GM23248 (cell line): Measurements from ENCODE around the gene PDZK1. TPM values are rescaled to one million over a fixed set of nuclear protein-coding genes. Genes with fewer than 3 reads are reported as not detected.
A peak's percentile ranks its signal among the peaks of the same experiment; 100 is the strongest.
"Not testable (repeated sequence)": the region's sequence is repeated elsewhere in the genome, so short reads cannot be mapped to it uniquely, and the experiment has no call there.

Experiments used
- DNase-seq: peaks from one replicate; pipeline ENCODE4 v3.0.0-alpha.2; 2015
- H2AFZ ChIP-seq: fragments of 200-600 bp; sonication (generic); 2 replicates; pipeline ENCODE4 v1.6.1; 2016; ENCODE audit warnings: antibody characterized with exemption
- H3F3A ChIP-seq: fragments of 200-600 bp; sonication (generic); 2 replicates; pipeline ENCODE4 v1.6.1; 2016; ENCODE audit warnings: mild to moderate bottlenecking, antibody characterized with exemption, mixed run types; ENCODE audit not compliant: insufficient read depth
- H3K27ac ChIP-seq: fragments of 200-600 bp; sonication (generic); 2 replicates; pipeline ENCODE4 v1.5.1; 2016; ENCODE audit warnings: mild to moderate bottlenecking
- H3K27me3 ChIP-seq: fragments of 200-600 bp; sonication (generic); replicated peaks from 2 replicates; pipeline ENCODE4 v1.6.1; 2016; ENCODE audit warnings: mild to moderate bottlenecking; ENCODE audit not compliant: insufficient read depth
- H3K36me3 ChIP-seq: fragments of 200-600 bp; sonication (generic); 2 replicates; pipeline ENCODE4 v1.6.1; 2016; ENCODE audit warnings: low read depth, mild to moderate bottlenecking
- H3K4me1 ChIP-seq: fragments of 200-600 bp; sonication (generic); 2 replicates; pipeline ENCODE4 v1.6.1; 2016; ENCODE audit warnings: mild to moderate bottlenecking; ENCODE audit not compliant: insufficient read depth
- H3K4me2 ChIP-seq: fragments of 200-600 bp; sonication (generic); one replicate; pipeline ENCODE4 v1.6.1; 2016; ENCODE audit warnings: mild to moderate bottlenecking; ENCODE audit not compliant: unreplicated experiment
- H3K4me3 ChIP-seq: fragments of 200-600 bp; sonication (generic); 2 replicates; pipeline ENCODE4 v1.5.1; 2016; ENCODE audit warnings: mild to moderate bottlenecking
- H3K79me2 ChIP-seq: fragments of 200-600 bp; sonication (generic); 2 replicates; pipeline ENCODE4 v1.6.1; 2016; ENCODE audit warnings: mild to moderate bottlenecking; ENCODE audit not compliant: insufficient read depth
- H3K9ac ChIP-seq: fragments of 200-600 bp; sonication (generic); 2 replicates; pipeline ENCODE4 v1.6.1; 2016; ENCODE audit warnings: mild to moderate bottlenecking
- H3K9me2 ChIP-seq: fragments of 200-600 bp; sonication (generic); 2 replicates; pipeline ENCODE4 v1.6.1; 2016; ENCODE audit warnings: mixed run types, mild to moderate bottlenecking, moderate library complexity; ENCODE audit not compliant: insufficient read depth
- H3K9me3 ChIP-seq: fragments of 200-600 bp; sonication (generic); one replicate; pipeline ENCODE4 v1.6.1; 2017; ENCODE audit warnings: low read depth
- H4K20me1 ChIP-seq: fragments of 200-600 bp; sonication (generic); 2 replicates; pipeline ENCODE4 v1.6.0; 2016; ENCODE audit not compliant: insufficient read depth
- EZH2 ChIP-seq: fragments of 200-600 bp; sonication (generic); IDR thresholded peaks from 2 replicates; pipeline ENCODE4 v1.6.1; 2018; ENCODE audit warnings: antibody characterized with exemption, mild to moderate bottlenecking; ENCODE audit not compliant: insufficient read depth, poor library complexity, severe bottlenecking
- EZH2phosphoT487 ChIP-seq: fragments of 200-600 bp; sonication (generic); IDR thresholded peaks from 2 replicates; pipeline ENCODE4 v1.6.1; 2018; ENCODE audit warnings: antibody characterized with exemption, moderate library complexity, mild to moderate bottlenecking, low read depth; ENCODE audit not compliant: insufficient read depth
- WGBS, 2 experiments: methylation state at CpG; one replicate each; pipeline ENCODE4 v1.1.6; 2015 to 2017; ENCODE audit warnings: low lambda C conversion rate in 2 of 2, low coverage in 1 of 2; ENCODE audit errors: missing lambda C conversion rate in 2 of 2; 5-methylcytosine and 5-hydroxymethylcytosine counted together
- in situ Hi-C: fragments of 300-500 bp; cut with MboI; formaldehyde crosslinking; loops from 2 replicates; pipeline ENCODE4 v1.15.0; 2020
- polyA plus RNA-seq: library from polyadenylated mRNA; unstranded; fragments of >200 nt; fragmentation: Nextera tagmentation; extraction: Ambion mirVana; gene quantifications from 2 replicates; pipeline ENCODE4 v1.2.1, GENCODE V29; 2016
- total RNA-seq: library from RNA; depleted of rRNA; stranded (reverse); fragments of >200 nt; shearing (Covaris generic); gene quantifications from 2 replicates; pipeline ENCODE4 v1.2.3, GENCODE V29; 2014

Gene PDZK1
- total and polyA plus RNA-seq, 2 experiments from 2014 or later = 0.91 to 0.97 TPM

DNA sequence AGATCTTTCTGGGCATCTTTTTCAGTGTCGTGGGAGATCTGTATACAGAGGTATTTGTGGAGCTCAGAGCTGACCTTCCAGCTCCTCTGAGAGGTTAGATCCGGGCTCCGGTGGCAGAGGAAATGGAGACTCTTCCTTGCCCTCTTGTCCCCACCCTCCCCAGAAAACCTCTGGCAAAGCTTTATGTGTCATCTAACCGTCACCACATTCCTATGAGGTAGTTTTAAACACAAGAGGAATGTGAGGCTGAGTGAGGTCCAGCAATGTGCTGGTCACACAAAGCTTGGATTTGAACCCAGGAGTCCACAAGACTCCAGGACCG lies 13.3 kb upstream of the PDZK1 start:
- WGBS, 2 experiments = 11% methylated on average over 5 of the region's 5 CpGs
- no peaks in the 10 kb centered on the region for H3K79me2 ChIP-seq
- H3K4me1 ChIP-seq = peaks cover 14% of the 10 kb centered on the region
- in situ Hi-C loops = no loop called here
- peak overlapping the region; percentile 64 for H3K27ac ChIP-seq
- H3K27me3 ChIP-seq = no peaks in the 10 kb centered on the region
- H3K9me3 ChIP-seq = no peaks in the 10 kb centered on the region
- no peak for TF ChIP-seq EZH2
- no peak for TF ChIP-seq EZH2phosphoT487
- no peaks in the 10 kb centered on the region for H3K36me3 ChIP-seq
- H3K4me3 ChIP-seq = peak overlapping the region; percentile 66
- H2AFZ ChIP-seq = peak overlapping the region; percentile 80
- no peaks in the 10 kb centered on the region for H4K20me1 ChIP-seq
- DNase-seq = peak; percentile 92
- peak overlapping the region; percentile 77 for H3K4me2 ChIP-seq
- peaks cover 21% of the 10 kb centered on the region for H3F3A ChIP-seq
- H3K9me2 ChIP-seq = no peaks in the 10 kb centered on the region
- peak overlapping the region; percentile 68 for H3K9ac ChIP-seq

DNA sequence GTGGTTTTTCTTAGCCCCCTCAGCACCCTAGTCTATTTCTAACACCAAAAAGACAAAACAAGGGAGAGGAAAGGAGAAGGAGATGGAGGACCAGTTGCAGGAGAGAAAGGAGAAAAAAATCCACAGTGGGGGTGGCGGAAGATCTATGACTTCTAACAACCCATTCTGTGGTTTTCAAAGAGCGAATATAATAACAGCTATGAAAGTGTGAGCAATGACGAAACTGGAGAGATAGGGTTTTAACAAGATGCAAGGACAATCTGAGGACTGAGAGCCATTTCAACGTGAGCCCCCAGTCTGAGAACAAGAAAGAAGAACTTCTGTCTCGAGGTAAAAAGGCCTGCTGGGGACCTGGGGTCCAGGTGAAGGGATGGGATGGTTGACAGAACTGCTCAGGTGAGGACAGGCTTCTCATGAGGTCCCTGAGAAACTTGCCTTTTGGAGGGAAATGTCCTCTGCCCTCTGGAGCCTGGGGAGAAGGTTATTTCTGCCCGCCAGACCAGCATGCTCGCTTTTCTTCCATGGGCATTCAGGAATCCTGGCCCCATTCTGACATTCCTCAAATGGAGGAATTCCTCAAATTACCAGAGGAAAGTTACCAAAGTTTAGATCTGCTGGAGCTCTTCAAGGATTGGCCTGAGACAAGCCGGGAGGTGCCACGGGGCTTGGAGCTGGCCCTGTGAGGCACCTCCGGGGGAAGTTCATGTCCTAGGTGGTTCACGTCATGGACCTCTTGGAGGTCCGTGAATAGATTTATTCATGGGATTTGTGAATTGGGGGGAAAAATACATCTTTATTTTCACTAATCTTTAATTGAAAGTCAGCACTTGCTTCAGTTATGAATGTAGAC lies 12.3 kb upstream of the PDZK1 start, which contains the start of gene CD160:
Gene CD160 (plus strand): TSS at position 270 of the 850 bp plus-strand sequence. CDS start 8,829 bp downstream, outside the sequence.
- Histone ChIP-seq H3K79me2 (no peaks in the 10 kb centered on the region), H4K20me1 (no peaks in the 10 kb centered on the region), H3K36me3 (no peaks in the 10 kb centered on the region), H3K9me3 (no peaks in the 10 kb centered on the region), H3K9ac (no peak within 1 kb of the TSS), H2AFZ (peak within 1 kb of the TSS; percentile 80), H3K27ac (peak within 1 kb of the TSS; percentile 64), H3K9me2 (no peaks in the 10 kb centered on the region), H3K4me1 (peaks cover 14% of the 10 kb centered on the region), H3K4me2 (peak within 1 kb of the TSS; percentile 77), H3K27me3 (no peaks in the 10 kb centered on the region), H3K4me3 (0 out of 2 replicates have a peak within 1 kb of the TSS, but pooled peaks have one; percentile 66), H3F3A (peaks cover 21% of the 10 kb centered on the region)
- WGBS, 2 experiments = 95% methylated on average over 12 of the region's 12 CpGs
- DNase-seq = no peak
- TF ChIP-seq EZH2phosphoT487 (no peak), EZH2 (no peak)
- in situ Hi-C loops = no loop called here

- H2AFZ ChIP-seq, H3K79me2 ChIP-seq, DNase-seq, H3K27me3 ChIP-seq, in situ Hi-C loops, H3K4me2 ChIP-seq, H3K9ac ChIP-seq, H3K9me2 ChIP-seq, H3K4me3 ChIP-seq, H3K27ac ChIP-seq, H4K20me1 ChIP-seq, H3K9me3 ChIP-seq, H3K36me3 ChIP-seq: not testable (repeated sequence)
- Histone ChIP-seq H3K4me1 (peaks cover 14% of the 10 kb centered on the region), H3F3A (peaks cover 21% of the 10 kb centered on the region)
- 94% methylated on average over 5 of the region's 5 CpGs for WGBS, 2 experiments
These were observed 11.3 kb upstream of the PDZK1 start for GRCh38 chr1:145718465-145718864.

GRCh38 chr1:145717833-145718232 lies 10.7 kb upstream of the PDZK1 start:
- Histone ChIP-seq H3K4me1 (peaks cover 14% of the 10 kb centered on the region), H2AFZ (no peak overlapping the region), H3K9me3 (no peaks in the 10 kb centered on the region), H3K27ac (no peak overlapping the region), H3K4me2 (no peak overlapping the region), H3K27me3 (no peaks in the 10 kb centered on the region), H3K9ac (no peak overlapping the region), H3F3A (peaks cover 21% of the 10 kb centered on the region), H3K9me2 (no peaks in the 10 kb centered on the region), H3K36me3 (no peaks in the 10 kb centered on the region), H3K4me3 (no peak overlapping the region), H4K20me1 (no peaks in the 10 kb centered on the region), H3K79me2 (no peaks in the 10 kb centered on the region)
- no peak for DNase-seq
- TF ChIP-seq EZH2 = no peak
- no peak for TF ChIP-seq EZH2phosphoT487
- WGBS, 2 experiments = 83 to 100% methylated on average over 1 of the region's 1 CpG
- in situ Hi-C loops = no loop called here
